H9 (cell line): ENCODE measurements around the gene MRLN. TPM values are rescaled to one million over a fixed set of nuclear protein-coding genes. Genes with fewer than 3 reads are reported as not detected.

Experiments
- DNase-seq: peaks from one replicate; pipeline ENCODE4 v3.0.0-alpha.2; 2017
- H2AFZ ChIP-seq: one replicate; pipeline ENCODE4 v1.6.1; 2013; ENCODE audit warnings: mild to moderate bottlenecking, low read length, control low read depth, moderate library complexity
- H2AK5ac ChIP-seq: 2 replicates; pipeline ENCODE4 v1.6.1; 2013; ENCODE audit warnings: low read length, control low read depth, mixed read lengths; ENCODE audit not compliant: insufficient read length
- H2BK120ac ChIP-seq: one replicate; pipeline ENCODE4 v1.6.1; 2013; ENCODE audit warnings: low read depth, mild to moderate bottlenecking, low read length, control low read depth, inconsistent platforms; ENCODE audit not compliant: poor library complexity, severe bottlenecking
- H2BK12ac ChIP-seq: 2 replicates; pipeline ENCODE4 v1.6.1; 2013; ENCODE audit warnings: low read length, control low read depth, mixed read lengths, low read depth; ENCODE audit not compliant: insufficient read length
- H2BK15ac ChIP-seq: 2 replicates; pipeline ENCODE4 v1.6.1; 2013; ENCODE audit warnings: low read depth, low read length, control low read depth
- H2BK20ac ChIP-seq: one replicate; pipeline ENCODE4 v1.6.1; 2013; ENCODE audit warnings: low read depth, mild to moderate bottlenecking, low read length, control low read depth, inconsistent platforms; ENCODE audit not compliant: poor library complexity, severe bottlenecking
- H2BK5ac ChIP-seq: 2 replicates; pipeline ENCODE4 v1.6.1; 2013; ENCODE audit warnings: low read length, control low read depth, mixed read lengths; ENCODE audit not compliant: insufficient read length
- H3K14ac ChIP-seq: 2 replicates; pipeline ENCODE4 v1.6.1; 2013; ENCODE audit warnings: low read length, control low read depth; ENCODE audit not compliant: insufficient read depth
- H3K18ac ChIP-seq: 2 replicates; pipeline ENCODE4 v1.6.1; 2013; ENCODE audit warnings: low read depth, mild to moderate bottlenecking, mixed read lengths, low read length, control low read depth; ENCODE audit not compliant: insufficient read length
- H3K23ac ChIP-seq: 2 replicates; pipeline ENCODE4 v1.6.1; 2013; ENCODE audit warnings: low read length, control low read depth, mixed read lengths, low read depth; ENCODE audit not compliant: insufficient read length
- H3K23me2 ChIP-seq: 2 replicates; pipeline ENCODE4 v1.6.1; 2013; ENCODE audit warnings: low read depth, mild to moderate bottlenecking, mixed read lengths, low read length, control low read depth; ENCODE audit not compliant: insufficient read length, poor library complexity, severe bottlenecking
- H3K27ac ChIP-seq: 2 replicates; pipeline ENCODE4 v1.5.1; 2013; ENCODE audit warnings: low read length, control low read depth, mixed read lengths, low read depth; ENCODE audit not compliant: insufficient read length
- H3K27me3 ChIP-seq: 2 replicates; pipeline ENCODE4 v1.6.1; 2013; ENCODE audit warnings: low read length, control low read depth, inconsistent platforms; ENCODE audit not compliant: insufficient read depth
- H3K4ac ChIP-seq: 2 replicates; pipeline ENCODE4 v1.6.1; 2013; ENCODE audit warnings: low read depth, mild to moderate bottlenecking, control low read depth, inconsistent platforms, low read length, moderate library complexity
- H3K4me1 ChIP-seq: 2 replicates; pipeline ENCODE4 v1.6.1; 2013; ENCODE audit warnings: low read length, control low read depth, inconsistent platforms; ENCODE audit not compliant: insufficient read depth
- H3K4me2 ChIP-seq: 2 replicates; pipeline ENCODE4 v1.6.1; 2013; ENCODE audit warnings: low read length, control low read depth, mixed read lengths; ENCODE audit not compliant: insufficient read length, insufficient read depth
- H3K56ac ChIP-seq: 2 replicates; pipeline ENCODE4 v1.6.1; 2013; ENCODE audit warnings: low read depth, mild to moderate bottlenecking, mixed read lengths, low read length, control low read depth; ENCODE audit not compliant: insufficient read length
- H3K79me1 ChIP-seq: 2 replicates; pipeline ENCODE4 v1.6.1; 2013; ENCODE audit warnings: low read depth, mild to moderate bottlenecking, moderate library complexity, low read length, control low read depth, inconsistent platforms; ENCODE audit not compliant: insufficient read depth, poor library complexity, severe bottlenecking
- H3K79me2 ChIP-seq: 2 replicates; pipeline ENCODE4 v1.6.1; 2013; ENCODE audit warnings: low read length, control low read depth, inconsistent platforms; ENCODE audit not compliant: insufficient read depth
- H3K9ac ChIP-seq: 2 replicates; pipeline ENCODE4 v1.6.1; 2013; ENCODE audit warnings: low read length, control low read depth, mixed read lengths; ENCODE audit not compliant: insufficient read length; ENCODE audit errors: extremely low read depth
- H3K9me3 ChIP-seq: one replicate; pipeline ENCODE4 v1.6.1; 2013; ENCODE audit warnings: low read depth, low read length, inconsistent platforms; ENCODE audit not compliant: control insufficient read depth
- H3T11ph ChIP-seq: one replicate; pipeline ENCODE4 v1.6.1; 2013; ENCODE audit warnings: mild to moderate bottlenecking, low read length, control low read depth, inconsistent platforms
- H4K20me1 ChIP-seq: one replicate; pipeline ENCODE4 v1.6.1; 2013; ENCODE audit not compliant: control insufficient read depth, insufficient read length, insufficient read depth
- H4K5ac ChIP-seq: 2 replicates; pipeline ENCODE4 v1.6.1; 2013; ENCODE audit warnings: low read depth, mild to moderate bottlenecking, mixed read lengths, low read length, control low read depth; ENCODE audit not compliant: insufficient read length
- H4K8ac ChIP-seq: replicated peaks from 2 replicates; pipeline ENCODE4 v1.6.1; 2013; ENCODE audit warnings: low read length, control low read depth, mixed read lengths, low read depth; ENCODE audit not compliant: insufficient read length
- H4K91ac ChIP-seq: 2 replicates; pipeline ENCODE4 v1.6.1; 2013; ENCODE audit warnings: low read depth, mild to moderate bottlenecking, moderate library complexity, mixed read lengths, low read length, control low read depth; ENCODE audit not compliant: insufficient read length
- H3K27ac Mint-ChIP-seq, 3 experiments: 2 replicates in 2 of 3; 3 replicates in 1 of 3; pipeline ENCODE4 v1.8.0; 2020 to 2021; ENCODE audit warnings: mixed read lengths in 3 of 3, mild to moderate bottlenecking in 1 of 3, moderate library complexity in 1 of 3
- H3K27me3 Mint-ChIP-seq: 2 replicates; pipeline ENCODE4 v1.8.0; 2021; ENCODE audit warnings: low read depth, mild to moderate bottlenecking, moderate library complexity, mixed read lengths
- H3K36me3 Mint-ChIP-seq, 3 experiments: 2 replicates in 2 of 3; 3 replicates in 1 of 3; pipeline ENCODE4 v1.8.0; 2020 to 2021; ENCODE audit warnings: low read depth in 3 of 3, mixed read lengths in 3 of 3; ENCODE audit not compliant: insufficient read depth in 1 of 3
- H3K4me1 Mint-ChIP-seq, 2 experiments: 2 replicates each; pipeline ENCODE4 v1.8.0; 2020; ENCODE audit warnings: mixed read lengths in 2 of 2
- H3K4me3 Mint-ChIP-seq, 2 experiments: 2 replicates in 1 of 2; 3 replicates in 1 of 2; pipeline ENCODE4 v1.8.0; 2020 to 2021; ENCODE audit warnings: mild to moderate bottlenecking in 2 of 2, mixed read lengths in 2 of 2, moderate library complexity in 1 of 2
- H3K9me3 Mint-ChIP-seq, 2 experiments: 2 replicates in 1 of 2; 3 replicates in 1 of 2; pipeline ENCODE4 v1.8.0; 2020; ENCODE audit warnings: mild to moderate bottlenecking in 2 of 2, mixed read lengths in 2 of 2, moderate library complexity in 1 of 2
- WGBS: extraction: QIAGEN DNeasy Blood & Tissue Kit; methylation state at CpG from one replicate; pipeline ENCODE4 v1.1.7; 2013; ENCODE audit warnings: missing lambda C conversion rate, low lambda C conversion rate, mixed read lengths; ENCODE audit not compliant: insufficient read length; ENCODE audit errors: extremely low coverage; 5-methylcytosine and 5-hydroxymethylcytosine counted together
- total RNA-seq: library from RNA; stranded (reverse); gene quantifications from 2 replicates; pipeline ENCODE4 v1.2.1, GENCODE V29; 2021
- TF ChIP-seq, protein P1 (sequence below): fragments of 200-600 bp; sonication (generic); conservative IDR thresholded peaks from 3 replicates; pipeline ENCODE4 v1.8.0; 2021; ENCODE audit warnings: antibody characterized with exemption, mild to moderate bottlenecking

The MRLN gene
- total RNA-seq, 1 experiment from 2014 or later: not detected

DNA sequence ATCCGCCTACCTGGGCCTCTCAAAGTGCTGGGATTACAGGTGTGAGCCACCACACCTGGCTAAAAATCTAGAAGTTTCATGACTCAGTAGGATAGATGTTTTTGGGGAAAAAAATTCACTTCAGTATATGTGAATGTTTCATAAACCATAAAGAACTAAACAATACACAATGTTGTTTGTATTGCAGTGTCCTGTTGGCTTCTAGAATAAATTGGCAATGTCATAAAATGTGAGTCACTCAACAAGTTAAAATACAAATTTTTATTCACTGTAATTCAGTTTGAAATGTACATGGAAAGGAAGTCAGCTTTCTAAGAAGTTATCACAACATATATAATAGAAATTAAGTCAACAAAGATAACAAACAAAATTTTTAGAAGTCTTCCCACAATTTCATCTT lies 16.5 kb downstream of the MRLN start:
- Histone ChIP-seq H3K4me1 (no peaks in the 10 kb centered on the region), H2AFZ (no peak overlapping the region), H3K23me2 (no peaks in the 10 kb centered on the region), H4K91ac (no peak overlapping the region), H3K23ac (no peak overlapping the region), H2BK5ac (no peak overlapping the region), H3K4ac (no peak overlapping the region), H3K27ac (no peak overlapping the region), H3K79me1 (no peaks in the 10 kb centered on the region), H4K20me1 (no peaks in the 10 kb centered on the region), H3K18ac (no peak overlapping the region), H3K9me3 (no peaks in the 10 kb centered on the region), H3K56ac (no peak overlapping the region), H2BK120ac (no peak overlapping the region), H3K79me2 (no peaks in the 10 kb centered on the region), H4K8ac (no peak overlapping the region), H2BK15ac (no peak overlapping the region), H3K27me3 (no peaks in the 10 kb centered on the region), H4K5ac (no peak overlapping the region), H3K9ac (no peak overlapping the region), H2BK20ac (no peak overlapping the region), H2AK5ac (no peak overlapping the region), H3T11ph (no peak overlapping the region), H2BK12ac (no peak overlapping the region), H3K4me2 (no peak overlapping the region), H3K14ac (no peak overlapping the region)
- WGBS: no CpG with 5 or more reads among the region's 1 CpG
- H3K9me3 Mint-ChIP-seq: peaks cover 3 to 5% of the 10 kb centered on the region in 2 experiments; a peak in 3 of 5 replicates
- no peaks in the 10 kb centered on the region; the same call in 1 of the 2 replicates for H3K27me3 Mint-ChIP-seq
- H3K36me3 Mint-ChIP-seq: peaks cover 0 to 12% (median 3%) of the 10 kb centered on the region in 3 experiments; a peak in 2 of 7 replicates
- no peak overlapping the region for H3K4me3 Mint-ChIP-seq
- H3K27ac Mint-ChIP-seq: no peak overlapping the region
- H3K4me1 Mint-ChIP-seq: peaks cover 3 to 4% of the 10 kb centered on the region in 2 experiments; a peak in 3 of 4 replicates
- no peak for DNase-seq
- TF ChIP-seq, protein P1, sequence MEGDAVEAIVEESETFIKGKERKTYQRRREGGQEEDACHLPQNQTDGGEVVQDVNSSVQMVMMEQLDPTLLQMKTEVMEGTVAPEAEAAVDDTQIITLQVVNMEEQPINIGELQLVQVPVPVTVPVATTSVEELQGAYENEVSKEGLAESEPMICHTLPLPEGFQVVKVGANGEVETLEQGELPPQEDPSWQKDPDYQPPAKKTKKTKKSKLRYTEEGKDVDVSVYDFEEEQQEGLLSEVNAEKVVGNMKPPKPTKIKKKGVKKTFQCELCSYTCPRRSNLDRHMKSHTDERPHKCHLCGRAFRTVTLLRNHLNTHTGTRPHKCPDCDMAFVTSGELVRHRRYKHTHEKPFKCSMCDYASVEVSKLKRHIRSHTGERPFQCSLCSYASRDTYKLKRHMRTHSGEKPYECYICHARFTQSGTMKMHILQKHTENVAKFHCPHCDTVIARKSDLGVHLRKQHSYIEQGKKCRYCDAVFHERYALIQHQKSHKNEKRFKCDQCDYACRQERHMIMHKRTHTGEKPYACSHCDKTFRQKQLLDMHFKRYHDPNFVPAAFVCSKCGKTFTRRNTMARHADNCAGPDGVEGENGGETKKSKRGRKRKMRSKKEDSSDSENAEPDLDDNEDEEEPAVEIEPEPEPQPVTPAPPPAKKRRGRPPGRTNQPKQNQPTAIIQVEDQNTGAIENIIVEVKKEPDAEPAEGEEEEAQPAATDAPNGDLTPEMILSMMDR: no peak
